ENCODE results near the gene IFNB1.

The IFNB1 gene

DNA sequence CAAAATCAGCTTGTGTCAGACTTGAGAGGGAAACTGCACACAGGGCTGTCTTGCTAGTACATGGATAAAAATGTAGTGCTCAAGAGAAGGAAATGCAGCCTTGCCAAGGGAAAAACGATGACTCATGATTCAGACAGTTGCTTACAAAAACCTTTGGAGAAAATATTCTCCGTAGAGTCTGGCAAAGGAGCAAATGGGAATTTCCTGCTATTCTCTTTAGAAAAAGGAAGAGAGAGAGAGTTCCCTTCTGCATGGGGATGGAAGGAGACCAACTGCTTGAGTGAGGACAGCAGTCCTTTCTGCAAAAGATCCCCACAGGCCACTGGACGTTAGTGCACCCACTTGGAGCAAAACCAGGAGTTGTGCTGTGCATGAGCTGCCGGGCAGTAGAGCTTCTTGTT, 7.6 kb downstream of the IFNB1 start:
- DNase-seq (ENCODE audit: low read depth), result no peak

DNA sequence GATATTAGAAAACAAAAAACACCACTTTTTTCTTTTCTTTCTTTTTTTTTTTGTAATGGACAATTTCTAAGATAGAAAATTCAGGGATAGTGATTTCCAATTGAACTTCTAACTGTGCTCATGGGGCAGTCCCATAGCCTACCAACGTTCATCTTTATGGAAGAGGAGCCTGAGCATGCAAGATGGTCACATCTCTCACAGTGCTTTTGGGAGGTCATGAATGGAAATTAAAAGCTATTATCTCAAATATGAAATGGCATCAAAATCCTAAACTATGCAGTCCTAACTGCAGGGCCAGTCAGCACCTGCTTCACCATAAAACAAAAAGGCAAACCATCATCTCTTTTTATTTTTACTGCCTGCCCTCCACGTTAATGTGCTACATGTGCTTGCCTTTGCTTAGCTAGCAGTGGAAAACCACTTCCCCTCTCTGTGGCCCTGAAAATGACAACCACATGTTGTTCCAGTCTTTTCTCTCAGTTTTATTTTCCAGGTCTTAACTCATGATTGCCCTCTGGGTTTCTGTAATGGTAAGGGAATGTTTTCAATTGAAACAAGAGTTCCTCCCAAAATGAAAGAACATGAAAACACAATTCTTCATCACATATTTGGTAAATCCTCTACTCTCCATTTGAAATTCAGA, 16.7 kb downstream of the IFNB1 start:
- DNase-seq (ENCODE audit: low read depth), result no peak

DNA sequence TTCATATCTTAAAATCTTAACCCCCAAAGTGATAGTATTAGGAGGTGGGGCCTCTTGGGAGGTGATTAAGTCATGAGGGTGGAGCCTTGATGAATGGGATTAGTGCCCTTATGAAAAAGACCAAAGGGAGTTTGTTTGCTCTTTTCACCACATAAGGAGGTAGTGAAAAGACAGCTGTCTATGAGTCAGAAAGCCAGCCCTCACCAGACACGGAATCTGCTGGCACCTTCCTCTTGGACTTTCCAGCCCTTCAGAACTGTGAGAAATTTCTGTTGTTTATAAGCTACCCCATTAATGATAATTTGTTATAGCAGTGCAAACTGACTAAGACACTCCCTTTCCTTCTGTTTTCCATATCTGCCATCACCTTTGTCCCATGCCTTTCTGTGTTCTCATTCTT, 20.8 kb downstream of the IFNB1 start:
- DNase-seq (ENCODE audit: low read depth), result no peak

DNA sequence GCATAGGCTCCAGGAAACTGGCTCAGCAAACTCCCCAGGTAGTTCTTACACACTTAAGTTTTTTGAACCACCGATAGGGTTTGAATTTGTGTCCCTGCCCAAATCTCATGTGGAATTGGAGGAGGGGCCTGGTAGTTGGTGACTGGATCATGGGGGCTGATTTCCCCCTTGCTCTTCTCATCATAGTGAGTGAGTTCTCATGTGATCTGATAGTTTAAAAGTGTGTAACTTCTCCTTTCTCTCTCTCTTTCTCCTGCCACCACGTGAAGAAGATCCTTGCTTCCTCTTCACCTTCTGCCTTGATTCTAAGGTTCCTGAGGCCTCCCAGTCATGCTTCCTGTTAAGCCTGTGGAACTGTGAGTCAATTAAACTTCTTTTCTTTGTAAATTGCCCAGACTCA, 23.9 kb downstream of the IFNB1 start:
- DNase-seq (ENCODE audit: low read depth), result no peak

DNA sequence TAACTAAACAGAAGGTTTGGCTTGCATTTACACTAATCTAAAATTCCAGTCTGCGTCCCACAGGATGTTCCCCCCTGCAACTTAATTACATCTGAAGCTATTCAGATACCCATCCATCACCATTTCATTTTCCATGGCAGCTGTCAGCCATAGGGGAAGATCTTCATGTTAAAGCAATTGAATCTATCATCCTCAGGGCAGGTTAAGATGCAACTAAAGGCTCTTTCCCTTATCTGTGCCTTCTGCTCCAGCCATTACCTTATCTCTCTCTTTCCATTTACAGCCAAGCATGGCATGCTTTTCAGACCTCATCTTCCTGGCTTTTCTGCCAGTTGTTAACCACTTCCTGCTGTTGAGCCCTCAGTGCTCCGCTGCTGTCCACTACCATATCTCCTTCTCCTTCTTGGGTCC, 30.5 kb downstream of the IFNB1 start:
- no peak for DNase-seq (ENCODE audit: low read depth)

DNA sequence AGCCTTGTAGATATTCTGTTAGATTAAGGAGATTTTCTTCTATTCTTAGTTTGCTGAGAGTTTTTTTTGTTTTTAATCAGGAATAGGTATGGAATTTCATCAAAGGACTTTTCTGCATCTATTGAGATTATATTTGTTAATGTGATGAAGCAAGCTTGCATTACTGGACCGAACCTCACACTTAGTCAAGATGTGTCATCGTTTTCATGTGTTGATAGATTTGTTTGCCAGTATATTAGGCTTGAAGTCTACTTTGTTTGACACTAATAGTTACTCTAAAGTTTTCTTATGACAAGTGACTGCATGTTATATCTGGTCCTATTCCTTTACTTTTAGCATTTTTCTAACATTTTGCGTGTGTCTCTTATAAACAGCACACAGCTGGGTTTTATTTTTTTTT, 33.9 kb downstream of the IFNB1 start:
- DNase-seq (ENCODE audit: low read depth), result no peak

DNA sequence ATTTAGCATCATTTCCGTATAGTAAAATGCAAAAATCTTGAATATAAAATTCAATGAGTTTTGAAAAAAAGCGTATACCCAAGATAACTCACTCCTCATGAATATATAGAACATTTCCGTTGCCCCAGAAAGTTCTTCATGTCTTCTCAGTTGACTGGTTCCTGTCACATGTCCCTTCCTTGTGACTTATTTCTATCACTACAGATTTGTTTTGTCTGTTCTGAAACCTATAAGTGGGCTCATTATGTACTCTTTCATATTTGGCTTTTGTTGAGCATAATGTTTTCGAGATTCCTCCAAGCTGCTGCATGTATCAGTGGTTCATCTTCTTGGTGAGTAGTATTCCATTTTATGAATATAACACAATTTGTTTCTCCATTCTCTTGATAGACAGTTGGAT, 35.3 kb downstream of the IFNB1 start:
- no peak for DNase-seq (ENCODE audit: low read depth)

DNA sequence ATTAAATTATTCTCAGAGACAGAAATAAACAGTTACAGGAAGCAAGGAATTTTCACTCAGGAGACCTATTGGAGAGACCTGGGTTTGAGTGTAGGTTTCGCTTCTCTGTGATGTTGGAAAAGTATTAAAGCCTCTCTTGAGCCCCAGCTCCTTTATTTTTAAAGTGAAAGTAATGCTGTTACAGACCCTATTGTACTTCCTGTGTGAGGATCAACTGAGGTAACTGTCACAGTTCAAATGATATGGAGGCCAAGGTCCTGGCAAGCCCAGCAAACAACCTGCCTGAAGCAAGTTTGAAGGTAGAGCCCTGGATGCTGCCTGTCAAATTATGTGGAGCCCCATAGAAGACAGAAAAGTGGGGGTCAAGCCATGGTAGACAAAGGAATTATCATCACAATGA, 38.4 kb downstream of the IFNB1 start:
- no peak for DNase-seq (ENCODE audit: low read depth)

DNA sequence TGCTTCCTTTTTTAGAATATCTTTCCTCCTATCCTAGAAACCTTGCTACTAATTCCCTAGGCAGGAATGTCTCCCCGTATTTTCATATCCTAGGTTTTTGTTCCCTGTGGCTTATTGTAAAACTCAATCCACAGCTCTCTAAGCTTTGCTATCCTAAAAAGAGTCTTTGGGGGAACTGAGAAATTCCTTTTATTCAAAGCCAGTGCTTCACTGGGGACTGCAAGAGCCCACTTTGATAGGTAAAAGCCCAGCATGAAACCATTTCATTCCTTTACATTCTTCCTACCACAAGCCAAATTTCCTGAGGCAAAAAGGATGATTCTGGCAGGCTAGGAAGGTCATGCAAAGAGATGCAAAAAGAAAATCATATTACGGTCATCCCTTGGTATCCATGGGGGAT, 40.5 kb downstream of the IFNB1 start:
- no peak for DNase-seq (ENCODE audit: low read depth)

DNA sequence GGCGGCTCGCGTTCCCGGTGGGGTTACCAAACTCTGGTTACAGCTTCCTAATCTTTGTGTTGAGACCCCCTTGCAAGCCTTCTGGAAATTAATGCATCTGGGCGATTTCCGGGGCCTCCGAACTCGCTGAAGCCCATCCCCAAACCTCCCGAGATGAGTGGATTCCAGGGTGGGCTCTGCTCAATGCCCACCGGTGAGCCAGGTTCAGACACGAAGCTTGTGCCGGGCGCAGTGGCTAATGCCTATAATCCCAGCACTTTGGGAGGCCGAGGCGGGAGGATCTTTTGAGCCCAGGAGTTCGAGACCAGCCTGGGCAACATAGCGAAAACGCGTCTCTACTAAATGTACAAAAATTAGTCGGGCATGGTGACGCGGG, 45.9 kb downstream of the IFNB1 start:
- no peak for DNase-seq (ENCODE audit: low read depth)

DNA sequence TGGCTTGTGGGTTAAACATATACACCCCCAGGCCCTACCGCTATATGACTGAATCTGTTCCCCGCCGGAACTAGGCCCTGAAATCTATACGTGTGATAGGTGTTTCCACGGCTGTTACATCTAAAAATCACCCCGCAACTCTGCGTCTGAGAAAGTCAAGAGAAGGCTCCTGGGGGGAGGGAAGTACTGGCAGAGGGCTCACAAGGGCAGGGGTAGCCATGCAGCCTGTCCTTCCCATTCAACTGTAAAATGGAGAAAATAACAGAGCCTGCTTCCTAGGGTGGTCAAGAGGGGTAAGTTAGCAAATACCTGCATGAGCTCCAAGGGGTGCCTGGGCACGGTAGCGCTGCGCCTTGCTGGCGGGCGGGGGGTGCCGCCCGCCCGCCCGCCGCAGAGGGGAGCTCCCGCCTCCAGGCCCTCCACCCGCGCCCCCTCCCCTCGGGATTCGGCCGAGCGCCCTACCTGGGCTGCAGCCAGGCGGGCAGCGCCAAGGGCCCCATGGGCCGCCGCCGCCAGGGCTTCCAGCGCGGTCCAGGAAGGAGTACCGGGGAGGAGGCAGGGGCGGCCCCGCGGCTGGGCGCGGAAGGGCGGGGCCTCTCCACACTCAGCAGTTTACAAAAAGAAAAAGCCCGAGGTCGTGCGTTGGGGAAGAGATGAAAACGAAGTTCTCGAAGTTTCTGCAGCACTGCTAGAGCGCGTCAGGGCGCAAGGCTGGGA, 46.5 kb downstream of the IFNB1 start, which contains the start of gene HACD4:
TSS of gene HACD4 (minus strand) at position 550 of the 717 bp plus-strand sequence. CDS start at position 500, 50 bp downstream.
- DNase-seq (ENCODE audit: low read depth), result peak; percentile 47

DNA sequence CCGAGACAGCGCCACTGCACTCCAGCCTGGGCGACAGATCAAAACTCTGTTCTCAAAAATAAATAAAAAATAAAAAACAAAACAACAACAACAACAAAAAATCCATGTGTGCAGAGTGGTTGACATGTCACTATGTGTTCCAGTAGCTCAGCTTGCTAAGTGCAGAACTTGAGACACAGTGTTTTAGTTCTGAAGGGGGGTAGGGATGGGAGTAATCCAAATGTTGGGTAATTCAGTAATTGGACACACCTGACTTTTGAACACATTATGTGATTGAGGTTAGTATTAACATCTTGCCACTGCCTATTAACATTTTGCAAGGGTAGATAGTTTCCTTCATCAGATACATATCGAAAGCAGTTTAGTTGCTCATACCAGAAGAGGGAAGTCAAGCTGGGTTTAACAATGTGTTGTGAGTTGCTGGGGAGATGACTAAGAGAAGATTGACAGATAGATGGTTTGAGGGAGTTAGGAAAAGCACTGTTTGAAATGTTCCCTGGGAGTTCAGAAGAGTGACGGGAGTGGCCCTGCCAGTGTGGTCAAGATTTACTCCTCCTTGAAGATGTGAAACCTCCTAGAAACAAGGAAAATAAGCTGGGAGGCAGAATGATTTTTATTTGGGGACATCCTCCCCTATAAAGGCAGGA, 47.2 kb downstream of the IFNB1 start:
- DNase-seq (ENCODE audit: low read depth), result no peak

DNA sequence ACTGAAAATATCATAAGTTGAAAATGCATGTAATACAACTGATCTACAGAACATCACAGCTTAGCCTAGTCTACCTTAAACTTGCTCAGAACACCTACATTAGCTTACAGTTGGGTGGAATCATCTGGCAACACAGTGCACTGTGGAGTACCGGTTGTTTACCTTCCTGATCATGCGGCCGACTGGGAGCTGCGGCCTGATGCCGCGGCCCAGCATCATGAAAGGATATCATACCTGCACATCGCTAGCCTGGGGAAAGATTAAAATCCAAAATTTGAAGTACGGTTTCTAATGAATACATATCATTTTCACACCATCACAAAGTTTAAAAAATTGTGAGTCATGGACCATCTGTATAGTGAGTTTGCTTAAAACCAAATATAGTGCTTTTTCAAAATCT, 48.1 kb downstream of the IFNB1 start:
- no peak for DNase-seq (ENCODE audit: low read depth)

DNA sequence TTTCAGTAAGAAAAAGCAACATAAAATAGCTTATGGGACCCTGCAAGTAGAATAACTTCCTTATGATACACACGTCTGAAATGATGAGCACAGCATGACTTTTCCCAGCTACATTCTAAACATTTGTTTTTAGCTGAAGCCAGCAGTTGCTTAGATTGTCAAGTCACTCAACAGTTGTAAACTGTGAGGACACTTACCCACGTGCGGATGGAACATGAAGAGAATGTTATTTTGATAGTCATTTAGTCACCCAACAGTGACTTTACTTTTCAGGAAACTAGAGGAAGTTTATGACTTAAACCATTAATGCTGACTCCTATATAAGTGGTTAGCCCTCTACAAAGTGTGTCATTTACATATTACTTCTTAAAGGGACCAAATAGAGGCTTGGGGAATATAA, 49.3 kb downstream of the IFNB1 start:
- DNase-seq (ENCODE audit: low read depth), result no peak

DNA sequence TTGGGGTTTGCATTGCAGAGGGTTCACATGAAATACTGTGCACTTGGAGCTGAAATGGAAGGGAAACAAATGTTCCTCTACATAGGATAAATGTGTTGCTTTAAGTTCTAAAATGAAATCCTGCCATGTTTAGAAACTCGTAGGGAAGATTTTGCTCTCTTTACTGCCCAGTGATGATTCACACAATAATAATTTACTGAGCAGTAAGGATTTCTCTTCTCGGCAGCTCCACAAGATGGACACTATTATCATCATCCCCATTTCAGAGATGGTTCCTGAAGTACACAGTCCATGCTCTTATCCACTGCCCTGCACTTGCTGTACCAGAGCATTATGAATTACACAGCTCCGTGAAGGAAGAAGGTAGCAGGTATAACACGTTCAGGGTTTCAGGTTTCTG, 50.4 kb downstream of the IFNB1 start:
- no peak for DNase-seq (ENCODE audit: low read depth)

Data from T follicular helper cell (primary cell).